Esophagus (tissue), 2 donors: ENCODE data around the gene SH3PXD2A. TPM values are rescaled to one million over a fixed set of nuclear protein-coding genes. Genes with fewer than 3 reads are reported as not detected.

Experiments
- polyA plus RNA-seq, 2 donors: library from polyadenylated mRNA; stranded (reverse); fragments of 200-250 nt; gene quantifications; one replicate each; pipeline ENCODE4 v1.2.3, GENCODE V29; 2013
- donor health status: healthy with polysubstance abuse.
- donor health status: Bipolar disorder and iron deficiency.

SH3PXD2A gene
- polyA plus RNA-seq, 2 donors: 14.9 to 34.2 TPM

Other genes starting within 250 kb of the SH3PXD2A start
- gene STN1, start 62.6 kb upstream of the SH3PXD2A start, polyA plus RNA-seq: 10 to 100 TPM; 41.1 to 70.8 TPM
- gene SLK, start 111.6 kb upstream of the SH3PXD2A start, polyA plus RNA-seq: 10 to 100 TPM; 34.6 to 37.3 TPM
- 10 to 100 TPM; 80.9 to 87.2 TPM for gene COL17A1, start 230.3 kb upstream of the SH3PXD2A start, polyA plus RNA-seq